Measurements from ENCODE around the gene C19orf18.
"Not testable (repeated sequence)": the region's sequence is repeated elsewhere in the genome, so short reads cannot be mapped to it uniquely, and the experiment has no call there.

C19orf18 gene

DNA sequence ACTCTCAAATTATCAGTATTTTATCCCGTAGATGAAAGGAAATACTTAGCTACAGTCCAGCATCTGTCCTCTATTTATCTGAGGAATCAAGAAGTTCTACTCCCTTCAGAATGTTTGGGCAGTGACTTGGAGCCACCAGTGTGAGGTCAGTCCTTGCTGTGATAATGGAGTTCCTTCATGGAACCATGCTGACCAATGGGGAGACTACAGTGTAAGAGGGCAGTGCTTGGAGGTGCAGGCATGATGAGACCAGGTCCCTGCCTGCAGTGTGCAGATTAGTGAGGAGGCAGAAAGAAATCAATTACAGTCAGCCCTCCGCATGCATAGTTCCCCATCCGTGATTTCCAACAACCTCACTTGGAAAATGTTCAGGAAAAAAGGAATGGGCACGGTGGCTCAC is at the start of gene C19orf18:
Gene C19orf18 (minus strand): TSS at position 101 of the 400 bp plus-strand sequence. CDS start 102 bp downstream, outside the sequence.
- in situ Hi-C loops (cut with HindIII; ENCODE audit: low sequenced_read_pairs): no loop called here

- in situ Hi-C loops (cut with HindIII; ENCODE audit: low sequenced_read_pairs): no loop called here
Observed at GRCh38 chr19:58022283-58022660, 47.9 kb upstream of the C19orf18 start.

DNA sequence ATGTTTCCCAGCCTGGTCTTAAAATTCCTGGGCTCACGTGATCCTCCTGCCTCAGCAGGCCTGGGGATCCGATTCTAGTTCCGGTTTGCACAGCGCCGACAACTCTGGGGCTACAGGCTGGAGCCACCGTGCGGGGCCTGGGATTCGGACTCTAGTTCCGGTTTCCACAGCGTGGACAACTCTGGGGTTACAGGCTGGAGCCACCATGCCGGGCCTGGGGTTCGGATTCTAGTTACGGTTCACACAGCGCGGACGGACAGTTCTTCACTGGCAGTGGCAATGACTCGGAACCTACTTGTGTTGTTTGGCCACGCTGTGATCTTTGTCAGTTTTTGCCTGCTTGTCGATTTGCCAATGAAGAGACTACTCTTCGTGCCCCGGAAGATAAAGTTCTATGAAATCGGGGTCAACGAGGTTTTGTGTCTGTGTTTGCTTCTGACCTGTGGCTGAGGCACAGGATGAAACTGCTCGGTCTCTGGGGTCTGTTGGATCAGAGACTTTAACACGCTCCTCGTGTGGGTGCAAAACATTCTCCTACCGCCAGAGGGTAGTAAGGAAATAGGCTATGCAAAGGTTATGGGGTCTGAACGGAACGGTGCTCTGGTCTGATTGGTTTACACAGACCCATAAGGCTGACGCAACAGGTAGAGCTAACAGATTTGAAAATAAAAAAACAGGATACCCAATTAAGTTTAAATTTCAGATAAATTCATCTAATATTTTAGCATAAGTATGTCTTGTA is 47.4 kb upstream of the C19orf18 start:
- in situ Hi-C loops (cut with HindIII; ENCODE audit: low sequenced_read_pairs): no loop called here

GRCh38 chr19:58020129-58020528 is 45.8 kb upstream of the C19orf18 start:
- in situ Hi-C loops (cut with HindIII; ENCODE audit: low sequenced_read_pairs): no loop called here

GRCh38 chr19:58014141-58014540 is 39.8 kb upstream of the C19orf18 start:
- in situ Hi-C loops (cut with HindIII; ENCODE audit: low sequenced_read_pairs): no loop called here

GRCh38 chr19:58010507-58010906 is 36.2 kb upstream of the C19orf18 start:
- in situ Hi-C loops (cut with HindIII; ENCODE audit: low sequenced_read_pairs): no loop called here

- in situ Hi-C loops (cut with HindIII; ENCODE audit: low sequenced_read_pairs): no loop called here
Observed at GRCh38 chr19:58009666-58010301, 35.5 kb upstream of the C19orf18 start.

- in situ Hi-C loops (cut with HindIII; ENCODE audit: low sequenced_read_pairs): no loop called here
Observed at GRCh38 chr19:58009301-58009665, 34.9 kb upstream of the C19orf18 start.

DNA sequence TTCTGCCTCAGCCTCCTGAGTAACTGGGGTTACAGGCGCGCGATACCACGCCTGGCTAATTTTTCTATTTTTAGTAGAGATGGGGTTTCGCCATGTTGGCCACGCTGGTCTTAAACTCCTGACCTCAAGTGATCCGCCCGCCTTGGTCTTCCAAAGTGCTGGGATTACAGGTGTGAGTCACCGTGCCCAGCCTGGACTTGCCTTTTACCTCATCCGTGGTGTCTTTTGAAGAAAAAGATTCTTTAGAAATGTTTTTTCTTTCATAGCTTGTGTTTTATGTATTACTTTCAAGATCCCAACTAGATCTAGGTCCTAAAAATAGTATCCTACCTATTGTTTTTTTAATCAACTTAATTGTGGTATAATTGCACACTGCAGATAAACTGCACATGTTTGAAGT is 34.5 kb upstream of the C19orf18 start:
- in situ Hi-C loops (cut with HindIII; ENCODE audit: low sequenced_read_pairs): not testable (repeated sequence)

- in situ Hi-C loops (cut with HindIII; ENCODE audit: low sequenced_read_pairs): no loop called here
Observed at GRCh38 chr19:58007285-58007684, 33.0 kb upstream of the C19orf18 start.

DNA sequence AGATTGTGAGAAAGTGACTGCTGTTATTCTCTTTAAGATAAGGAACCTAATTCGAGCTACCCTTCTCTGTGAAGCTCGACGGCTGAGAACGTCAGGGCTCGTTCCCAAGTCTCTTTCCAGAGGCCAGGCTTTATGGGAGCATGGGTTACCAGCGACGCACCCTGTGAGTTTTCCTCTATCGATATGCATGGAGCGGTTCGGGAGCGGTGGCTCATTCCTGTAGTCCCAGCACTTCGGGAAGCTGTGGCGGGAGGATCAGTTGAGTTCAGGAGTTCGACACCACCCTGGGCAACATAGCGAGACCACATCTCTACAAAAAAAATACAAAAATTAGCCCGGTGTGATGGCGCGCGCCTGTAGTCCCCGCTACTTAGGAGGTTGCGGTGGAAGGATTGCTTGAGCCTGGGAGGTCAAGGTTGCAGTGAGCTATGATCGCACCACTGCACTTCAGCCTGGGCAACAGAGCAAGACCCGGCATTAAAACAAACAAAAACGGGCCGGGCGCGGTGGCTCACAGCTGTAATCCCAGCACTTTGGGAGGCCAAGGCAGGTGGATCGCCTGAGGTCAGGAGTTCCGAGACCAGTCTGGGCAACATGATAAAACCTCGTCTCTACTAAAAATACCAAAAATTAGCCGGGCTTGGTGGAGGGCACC is 29.0 kb upstream of the C19orf18 start:
- in situ Hi-C loops (cut with HindIII; ENCODE audit: low sequenced_read_pairs): no loop called here

- in situ Hi-C loops (cut with HindIII; ENCODE audit: low sequenced_read_pairs): no loop called here
Observed at GRCh38 chr19:58002384-58003173, 28.2 kb upstream of the C19orf18 start, which contains the start of gene ZNF606. ZNF606 (minus strand) TSS chr19:58002820; CDS start chr19:58001319, 1,501 bp downstream.

GRCh38 chr19:58001895-58002369 is 27.6 kb upstream of the C19orf18 start:
- in situ Hi-C loops (cut with HindIII; ENCODE audit: low sequenced_read_pairs): no loop called here

- in situ Hi-C loops (cut with HindIII; ENCODE audit: low sequenced_read_pairs): no loop called here
Observed at GRCh38 chr19:58000677-58001076, 26.3 kb upstream of the C19orf18 start.

GRCh38 chr19:57992841-57993240 is 18.5 kb upstream of the C19orf18 start:
- in situ Hi-C loops (cut with HindIII; ENCODE audit: low sequenced_read_pairs): no loop called here

DNA sequence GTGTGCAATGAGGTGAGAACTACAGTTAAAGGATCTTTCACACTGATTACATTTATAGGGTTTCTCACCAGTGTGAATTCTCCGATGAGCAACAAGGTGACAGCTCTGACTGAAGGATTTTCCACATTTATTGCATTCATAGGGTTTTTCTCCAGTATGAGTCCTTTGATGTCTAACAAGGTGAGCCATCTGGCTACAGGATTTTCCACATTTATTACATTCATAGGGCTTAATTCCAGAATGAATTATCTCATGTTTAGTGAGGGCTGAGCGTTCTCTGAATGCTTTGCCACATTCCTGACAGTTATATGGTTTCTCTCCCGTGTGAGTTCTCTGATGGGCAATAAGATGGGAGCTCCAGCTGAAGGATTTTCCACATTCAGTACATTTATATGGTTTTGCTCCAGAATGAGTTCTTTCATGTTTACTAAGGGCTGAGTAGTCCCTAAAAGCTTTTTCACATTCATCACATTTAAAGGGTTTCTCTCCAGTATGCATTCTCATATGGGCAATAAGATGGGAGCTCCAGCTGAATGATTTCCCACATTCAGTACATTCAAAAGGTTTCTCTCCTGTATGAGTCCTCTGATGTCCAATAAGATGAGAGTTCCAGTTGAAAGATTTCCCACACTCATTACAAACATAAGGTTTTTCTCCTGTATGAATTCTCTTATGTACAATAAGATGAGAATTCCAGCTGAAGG is 4.4 kb upstream of the C19orf18 start:
- in situ Hi-C loops (cut with HindIII; ENCODE audit: low sequenced_read_pairs): no loop called here

DNA sequence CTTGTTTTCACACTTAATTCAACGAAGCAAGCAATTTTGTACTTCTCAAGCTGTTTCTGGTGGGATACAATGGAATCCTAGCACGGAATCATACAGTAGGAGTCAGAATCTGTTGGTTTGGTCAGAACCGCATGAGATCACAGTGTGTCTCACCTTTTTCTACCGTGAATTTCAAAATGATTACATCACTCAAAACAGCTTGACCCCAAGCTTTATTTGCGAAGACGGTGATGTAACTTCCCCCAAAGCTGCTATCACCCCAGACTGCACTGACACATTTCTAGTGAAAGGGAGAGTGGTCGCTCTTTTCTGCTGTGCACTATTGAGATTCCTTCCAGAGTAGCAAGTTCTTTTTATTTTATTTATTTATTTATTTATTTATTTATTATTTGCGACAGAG is 9.6 kb downstream of the C19orf18 start:
- in situ Hi-C loops (cut with HindIII; ENCODE audit: low sequenced_read_pairs): no loop called here

DNA sequence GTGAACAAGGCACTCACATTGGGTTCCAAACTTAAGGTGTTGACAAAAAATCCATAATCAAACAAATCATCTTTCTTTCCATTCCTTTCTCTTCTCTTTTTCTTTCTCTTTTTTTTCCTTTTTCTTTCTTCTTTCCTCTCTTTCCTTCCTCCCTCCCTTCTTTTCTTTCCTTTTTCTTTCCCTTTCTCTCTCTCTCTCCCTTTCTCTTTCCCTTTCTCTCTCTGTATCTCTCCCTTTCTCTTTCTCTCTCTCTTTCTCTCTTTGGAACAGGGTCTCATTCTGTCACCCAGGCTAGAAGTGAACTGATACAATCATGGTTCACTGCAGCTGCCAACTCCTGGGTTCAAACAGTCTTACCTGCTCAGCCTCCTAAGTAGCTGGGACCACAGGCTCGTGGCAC is 12.5 kb downstream of the C19orf18 start:
- in situ Hi-C loops (cut with HindIII; ENCODE audit: low sequenced_read_pairs): no loop called here

- in situ Hi-C loops (cut with HindIII; ENCODE audit: low sequenced_read_pairs): no loop called here
Observed at GRCh38 chr19:57954996-57955395, 19.3 kb downstream of the C19orf18 start.

- in situ Hi-C loops (cut with HindIII; ENCODE audit: low sequenced_read_pairs): no loop called here
Observed at GRCh38 chr19:57949702-57950101, 24.6 kb downstream of the C19orf18 start.

All from DLD1 (cell line).